Measurements from ENCODE around the gene PITX3.

- no peak for TF ChIP-seq BMI1 (IDR thresholded peaks at IDR 0.05; ENCODE audit: low read length)
- no peak for TF ChIP-seq EP300 (IDR thresholded peaks at IDR 0.05; ENCODE audit: low read length)
- TF ChIP-seq FOXK2 (conservative IDR thresholded peaks at IDR 0.05 in 1 of 2, IDR thresholded peaks at IDR 0.05 in 1 of 2; ENCODE audit: low read depth in 2 of 2), result no peak
- no peak for TF ChIP-seq ARID2 (IDR thresholded peaks at IDR 0.05)
- TF ChIP-seq, protein P1, sequence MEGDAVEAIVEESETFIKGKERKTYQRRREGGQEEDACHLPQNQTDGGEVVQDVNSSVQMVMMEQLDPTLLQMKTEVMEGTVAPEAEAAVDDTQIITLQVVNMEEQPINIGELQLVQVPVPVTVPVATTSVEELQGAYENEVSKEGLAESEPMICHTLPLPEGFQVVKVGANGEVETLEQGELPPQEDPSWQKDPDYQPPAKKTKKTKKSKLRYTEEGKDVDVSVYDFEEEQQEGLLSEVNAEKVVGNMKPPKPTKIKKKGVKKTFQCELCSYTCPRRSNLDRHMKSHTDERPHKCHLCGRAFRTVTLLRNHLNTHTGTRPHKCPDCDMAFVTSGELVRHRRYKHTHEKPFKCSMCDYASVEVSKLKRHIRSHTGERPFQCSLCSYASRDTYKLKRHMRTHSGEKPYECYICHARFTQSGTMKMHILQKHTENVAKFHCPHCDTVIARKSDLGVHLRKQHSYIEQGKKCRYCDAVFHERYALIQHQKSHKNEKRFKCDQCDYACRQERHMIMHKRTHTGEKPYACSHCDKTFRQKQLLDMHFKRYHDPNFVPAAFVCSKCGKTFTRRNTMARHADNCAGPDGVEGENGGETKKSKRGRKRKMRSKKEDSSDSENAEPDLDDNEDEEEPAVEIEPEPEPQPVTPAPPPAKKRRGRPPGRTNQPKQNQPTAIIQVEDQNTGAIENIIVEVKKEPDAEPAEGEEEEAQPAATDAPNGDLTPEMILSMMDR (IDR thresholded peaks at IDR 0.05 in 2 of 3, conservative IDR thresholded peaks at IDR 0.05 in 1 of 3; ENCODE audit: insufficient read depth in 2 of 3, low read depth in 1 of 3, low read length in 3 of 3), result no peak
- TF ChIP-seq RAD21 (CRISPR knock-in tag; conservative IDR thresholded peaks at IDR 0.05 in 1 of 2, IDR thresholded peaks at IDR 0.05 in 1 of 2), result no peak
- TF ChIP-seq SMAD1 (IDR thresholded peaks at IDR 0.05; ENCODE audit: low read depth, low read length, partially characterized antibody), result no peak
- TF ChIP-seq NFYB (IDR thresholded peaks at IDR 0.05; ENCODE audit: extremely low read depth, insufficient read length), result no peak
- no peak for TF ChIP-seq GTF2F1 (IDR thresholded peaks at IDR 0.05; ENCODE audit: low read depth, low read length)
- no peak for TF ChIP-seq MYC (IDR thresholded peaks at IDR 0.05; ENCODE audit: low read depth, low read length)
- TF ChIP-seq MYC (CRISPR knock-in tag; IDR thresholded peaks at IDR 0.05; ENCODE audit: borderline replicate concordance, low read depth), result no peak
- no peak for TF ChIP-seq TOE1 (IDR thresholded peaks at IDR 0.05; ENCODE audit: borderline replicate concordance)
- TF ChIP-seq TOE1 (CRISPR knock-in tag; IDR thresholded peaks at IDR 0.05; ENCODE audit: borderline replicate concordance, low read depth), result no peak
- no peak for TF ChIP-seq POLR2A (conservative IDR thresholded peaks at IDR 0.05)
- no peak for TF ChIP-seq SMARCC2 (IDR thresholded peaks at IDR 0.05; ENCODE audit: low read depth)
- TF ChIP-seq EZH2 (IDR thresholded peaks at IDR 0.05; ENCODE audit: borderline replicate concordance, low read depth, low read length), result no peak
These were observed 37.8 kb upstream of the PITX3 start for GRCh38 chr10:102279104-102279503.
